HCEC 1CT (cell line): ENCODE measurements around the gene TMLHE.
"Not testable (repeated sequence)": the region's sequence is repeated elsewhere in the genome, so short reads cannot be mapped to it uniquely, and the experiment has no call there.

Experiments used
- DNase-seq: peaks from one replicate; pipeline ENCODE4 v3.0.0-alpha.2; 2017

TMLHE gene

DNA sequence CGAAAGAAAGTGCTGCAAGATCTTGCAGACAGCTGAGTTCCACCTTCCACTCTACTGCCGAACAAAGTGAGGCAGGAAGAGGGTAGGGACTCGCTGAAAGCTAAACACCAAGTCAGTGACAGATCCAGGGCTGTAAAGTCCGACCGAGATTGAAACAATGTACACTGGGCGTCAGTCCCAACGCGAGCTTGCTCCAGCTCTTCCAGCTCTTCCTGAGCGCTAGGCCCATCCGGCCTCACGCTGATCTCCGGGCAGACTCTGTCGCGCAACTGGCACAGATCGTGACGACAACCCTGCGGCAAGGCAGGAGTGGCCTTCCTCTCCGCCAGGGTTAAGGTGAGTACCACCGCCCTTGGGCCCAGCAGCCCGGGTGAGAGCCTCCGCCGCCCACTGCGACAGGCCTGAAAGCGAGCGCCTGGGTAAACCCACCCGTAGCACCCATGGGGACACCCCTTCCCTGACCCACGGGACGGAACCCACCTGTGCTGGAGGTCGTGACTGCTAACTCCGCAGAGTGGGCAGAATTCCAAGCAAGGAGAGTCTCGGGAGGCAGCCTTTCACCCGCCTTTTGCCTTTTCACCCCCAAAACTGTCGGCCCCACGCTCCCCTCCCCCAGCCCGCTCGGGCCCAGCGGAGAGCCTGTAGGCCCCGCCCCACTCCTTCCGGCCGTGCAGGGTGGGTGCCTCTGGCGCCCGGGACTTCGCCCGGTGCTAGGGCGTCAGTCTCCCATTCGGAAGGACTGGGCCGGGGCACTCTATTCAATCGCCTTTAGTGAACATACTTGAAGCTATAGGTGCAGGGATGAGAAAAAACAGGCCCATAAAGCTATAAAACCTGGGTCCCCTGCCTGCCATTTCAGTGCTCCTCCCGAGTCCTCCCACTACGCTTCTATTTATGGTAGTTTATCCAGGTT lies at the start of gene TMLHE, which contains the start of gene SPRY3:
Gene TMLHE (minus strand): TSS at position 641 of the 913 bp plus-strand sequence. CDS start 67,676 bp downstream, outside the sequence.
Gene SPRY3 (plus strand): TSS at position 275 of the 913 bp plus-strand sequence.
- DNase-seq, result peak; percentile 33

GRCh38 chrX:155662282-155662681 lies 49.5 kb upstream of the TMLHE start:
- peak; percentile 2 for DNase-seq

DNA sequence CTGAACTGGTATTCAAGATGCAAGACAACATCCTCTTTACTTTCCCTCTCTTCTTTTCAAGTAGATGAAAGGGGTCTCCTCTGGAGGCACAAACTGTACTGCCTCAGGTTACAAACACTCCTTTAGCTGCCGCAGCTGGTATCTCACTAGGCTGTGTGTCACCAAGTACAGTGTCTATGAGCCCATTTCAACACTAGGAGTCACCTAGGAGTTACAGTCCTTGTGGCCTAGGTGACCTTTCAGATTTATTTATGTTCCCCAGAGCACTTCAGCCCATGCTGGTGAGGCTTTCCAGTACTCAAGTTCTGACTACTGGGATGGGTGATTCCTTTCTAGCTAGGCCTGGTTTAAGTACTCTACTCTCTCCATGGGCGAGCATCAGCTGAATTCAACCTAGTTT lies 32.4 kb upstream of the TMLHE start:
- DNase-seq, result no peak

GRCh38 chrX:155643240-155643639 lies 30.5 kb upstream of the TMLHE start:
- no peak for DNase-seq

- not testable (repeated sequence) for DNase-seq
These were observed 28.6 kb upstream of the TMLHE start for GRCh38 chrX:155641371-155641770.

DNA sequence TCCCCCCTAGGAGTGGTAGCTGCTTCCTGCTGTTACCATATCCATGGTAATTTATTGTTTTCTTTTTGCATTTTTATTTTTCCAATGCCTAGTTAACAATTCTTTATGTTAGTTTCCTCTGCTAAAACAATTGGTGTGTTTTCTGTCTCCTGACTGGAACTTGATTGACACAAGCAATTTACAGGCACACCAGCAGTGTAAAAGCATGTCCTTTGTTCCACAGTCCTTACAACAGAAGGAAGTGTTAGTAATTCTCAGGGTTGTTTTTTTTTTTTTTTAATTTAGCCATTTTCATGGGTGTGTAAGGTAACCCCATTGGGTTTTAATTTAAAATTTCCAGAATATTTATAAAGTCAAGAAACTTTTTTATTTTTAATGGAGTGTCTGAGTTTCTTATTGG lies 25.0 kb upstream of the TMLHE start:
- no peak for DNase-seq

GRCh38 chrX:155635019-155635418 lies 22.3 kb upstream of the TMLHE start:
- DNase-seq, result not testable (repeated sequence)

DNA sequence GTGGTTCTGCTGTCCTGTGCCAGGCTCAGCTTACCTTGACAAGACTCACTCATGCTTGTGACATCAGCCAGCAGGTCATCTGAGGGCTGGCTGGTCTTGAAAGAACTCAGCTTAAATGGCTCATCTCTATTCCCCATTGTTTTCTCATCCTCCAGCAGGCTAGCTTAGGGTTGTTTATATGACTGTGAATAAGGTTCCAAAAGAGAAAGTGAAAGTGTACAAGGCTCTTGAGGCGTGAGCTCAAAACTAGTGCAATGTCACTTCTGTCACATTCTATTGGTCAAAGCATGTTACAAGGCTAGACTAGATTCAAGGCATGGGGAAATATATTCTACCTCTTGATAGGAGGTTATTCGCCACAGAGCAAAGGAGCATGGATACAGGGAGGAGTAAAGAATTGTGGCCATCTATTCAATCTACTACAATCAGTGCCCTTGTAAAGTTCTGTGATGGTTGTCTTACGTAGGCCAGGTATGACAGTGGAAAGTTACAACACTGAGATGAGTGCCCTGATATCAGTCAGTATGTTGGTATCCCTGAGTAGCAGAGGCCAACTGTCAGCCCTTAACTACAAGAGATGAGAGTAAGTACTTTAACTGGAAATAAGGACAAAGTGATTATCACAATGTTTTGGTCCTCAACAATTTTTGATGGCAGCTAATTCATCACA lies 19.8 kb upstream of the TMLHE start:
- DNase-seq, result no peak

DNA sequence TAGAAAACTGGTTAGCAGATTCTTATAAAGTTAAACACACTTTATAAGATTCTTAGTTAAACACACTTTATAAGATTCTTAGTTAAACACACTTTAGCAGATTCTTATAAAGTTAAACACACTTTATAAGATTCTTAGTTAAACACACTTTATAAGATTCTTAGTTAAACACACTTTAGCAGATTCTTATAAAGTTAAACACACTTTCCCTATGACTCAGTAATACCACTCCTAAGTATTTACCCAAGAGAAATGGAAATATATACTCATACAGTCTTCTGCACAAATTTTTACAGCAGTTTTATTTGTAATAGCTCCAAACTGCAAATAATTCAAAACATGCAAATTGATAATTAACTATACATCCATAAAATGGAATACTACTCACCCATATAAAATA lies 7.4 kb upstream of the TMLHE start:
- DNase-seq, result not testable (repeated sequence)

DNA sequence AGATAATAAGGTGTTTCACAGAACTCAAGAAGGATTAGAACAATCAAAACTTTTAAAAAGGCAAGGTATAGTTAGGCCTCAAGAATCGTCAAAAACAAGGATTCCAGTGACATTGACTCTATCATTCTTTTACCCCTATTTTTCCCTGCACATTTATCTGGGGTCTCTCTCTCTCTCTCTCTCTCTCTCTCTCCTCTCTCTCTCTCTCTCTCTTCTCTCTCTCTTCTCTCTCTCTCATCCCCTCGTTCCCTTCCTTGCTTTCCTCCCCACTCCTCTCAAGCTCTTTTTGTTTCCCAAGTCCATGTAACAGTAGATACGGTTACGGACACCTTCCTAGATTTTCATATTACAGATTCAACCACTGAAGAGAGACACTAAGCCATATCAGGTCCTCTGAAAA lies 3.2 kb upstream of the TMLHE start:
- no peak for DNase-seq

DNA sequence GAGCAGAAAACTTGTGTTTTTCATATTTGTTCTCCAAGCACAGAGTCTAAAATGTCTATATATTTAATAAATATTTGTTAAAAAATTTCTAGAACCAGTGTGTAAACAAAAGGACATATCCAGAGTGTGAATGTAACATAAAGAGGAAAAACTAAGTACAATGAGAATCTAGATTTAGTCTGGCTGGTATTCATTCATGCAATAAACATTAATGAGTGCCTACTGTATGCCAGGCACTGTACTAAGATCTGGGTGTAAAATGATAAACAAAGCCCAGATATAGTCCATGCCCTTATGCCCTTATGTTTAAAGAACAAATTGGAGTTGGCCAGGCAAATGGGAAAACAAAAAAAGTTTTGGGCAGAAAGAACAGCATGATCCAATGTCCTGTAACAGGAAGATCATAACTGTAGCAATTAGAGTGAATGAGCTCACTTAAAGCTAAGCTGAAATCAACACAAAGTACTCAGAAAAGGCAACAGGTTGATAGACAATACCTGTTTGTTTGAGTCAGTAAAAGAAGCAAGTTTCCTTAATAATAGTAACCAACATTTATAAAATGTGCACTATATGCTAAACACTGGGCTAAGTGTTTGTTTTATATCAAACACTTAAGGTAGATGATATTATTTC lies 1.3 kb upstream of the TMLHE start:
- DNase-seq, result no peak

DNA sequence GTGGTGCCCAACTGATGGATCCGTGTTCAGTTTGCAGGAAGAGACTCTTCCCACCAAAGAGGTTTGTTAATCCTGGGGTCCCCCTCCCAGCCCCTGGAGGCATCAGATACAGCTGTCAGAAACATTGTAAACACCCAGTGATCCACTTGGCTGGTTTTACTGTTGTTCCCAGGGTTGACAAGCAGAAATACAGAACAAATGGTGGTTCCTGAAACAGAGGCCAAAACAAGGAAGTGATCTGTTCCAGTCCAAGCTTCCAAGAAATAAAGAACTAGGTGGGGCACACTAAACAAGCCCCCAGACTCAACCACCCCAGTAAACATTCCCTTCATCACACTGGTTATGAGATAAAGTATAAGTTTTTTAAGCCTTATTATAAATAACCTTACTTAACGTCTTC lies 1.4 kb downstream of the TMLHE start:
- DNase-seq, result no peak

- DNase-seq, result no peak
These were observed 19.8 kb downstream of the TMLHE start for GRCh38 chrX:155592981-155593380.

DNA sequence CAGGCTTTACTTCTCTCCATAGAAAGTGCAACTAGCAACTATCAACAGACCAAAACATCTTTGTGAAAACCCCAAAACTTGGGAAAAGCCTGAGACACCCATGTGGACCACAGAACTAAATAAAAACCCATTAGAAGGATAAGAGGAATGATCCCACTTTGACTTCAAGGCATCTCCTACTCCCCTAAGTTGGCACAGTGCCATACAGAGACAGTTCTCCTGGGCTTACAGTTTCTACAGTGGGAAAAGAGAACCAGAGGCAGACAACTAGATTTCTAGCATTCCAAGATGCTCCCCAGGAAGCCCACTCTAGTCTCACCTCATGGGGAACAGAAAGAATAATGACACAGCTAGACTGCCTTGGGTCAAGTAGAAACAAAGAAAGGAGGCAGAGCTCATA lies 20.4 kb downstream of the TMLHE start:
- DNase-seq, result no peak

DNA sequence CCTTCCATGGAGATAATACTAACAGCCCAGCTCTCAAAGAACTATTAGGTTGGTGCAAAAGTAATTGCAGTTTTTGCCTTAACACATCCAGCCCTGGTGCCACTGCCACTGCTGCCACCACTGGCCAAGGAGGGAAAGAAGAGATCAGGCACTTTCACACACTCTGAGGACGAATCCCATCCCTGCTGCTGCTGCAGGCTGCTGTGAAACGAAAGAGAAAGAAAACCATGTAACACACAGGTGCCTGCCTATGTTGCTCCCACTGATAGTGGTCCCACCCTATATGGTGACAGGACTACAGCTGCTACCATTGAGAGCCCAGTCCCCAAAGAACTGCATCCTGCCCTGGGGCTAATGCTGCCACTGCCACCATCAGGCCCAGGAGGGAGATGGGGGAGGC lies 35.1 kb downstream of the TMLHE start:
- DNase-seq, result no peak

DNA sequence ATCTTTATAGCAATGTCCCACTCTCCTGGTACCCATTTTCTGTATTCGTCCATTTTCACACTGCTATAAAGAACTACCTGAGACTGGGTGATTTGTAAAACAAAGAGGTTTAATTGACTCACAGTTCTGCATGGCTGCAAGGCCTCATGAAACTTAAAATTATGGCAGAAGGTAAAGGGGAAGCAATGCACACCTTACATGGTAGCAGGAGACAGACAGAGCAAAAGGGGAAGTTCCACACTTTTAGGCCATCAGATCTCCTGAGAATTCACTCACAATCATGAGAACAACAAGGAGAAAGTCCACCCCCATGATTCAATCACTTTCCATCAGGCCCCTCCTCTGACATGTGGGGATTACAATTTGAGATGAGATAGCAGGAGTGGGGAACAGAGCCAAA lies 49.7 kb downstream of the TMLHE start:
- DNase-seq, result no peak

DNA sequence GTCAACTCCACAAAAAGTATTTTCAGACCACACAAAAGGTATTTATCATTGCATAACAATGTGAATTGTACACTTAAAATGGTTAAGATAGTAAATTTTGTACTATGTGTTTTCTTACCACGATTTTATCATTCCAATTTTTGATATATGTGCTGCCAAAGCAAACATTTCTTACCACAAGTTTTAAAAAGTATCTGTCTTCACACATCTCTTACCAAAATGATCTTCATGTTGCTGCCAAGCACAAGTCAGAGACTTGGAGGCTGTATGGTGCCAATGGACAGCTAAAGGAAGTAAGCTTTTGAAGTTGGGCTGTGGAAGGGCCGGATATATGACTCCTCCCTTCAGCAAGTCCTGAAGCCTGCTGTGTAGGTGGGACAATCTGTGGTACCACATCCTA lies 67.9 kb downstream of the TMLHE start:
- no peak for DNase-seq

DNA sequence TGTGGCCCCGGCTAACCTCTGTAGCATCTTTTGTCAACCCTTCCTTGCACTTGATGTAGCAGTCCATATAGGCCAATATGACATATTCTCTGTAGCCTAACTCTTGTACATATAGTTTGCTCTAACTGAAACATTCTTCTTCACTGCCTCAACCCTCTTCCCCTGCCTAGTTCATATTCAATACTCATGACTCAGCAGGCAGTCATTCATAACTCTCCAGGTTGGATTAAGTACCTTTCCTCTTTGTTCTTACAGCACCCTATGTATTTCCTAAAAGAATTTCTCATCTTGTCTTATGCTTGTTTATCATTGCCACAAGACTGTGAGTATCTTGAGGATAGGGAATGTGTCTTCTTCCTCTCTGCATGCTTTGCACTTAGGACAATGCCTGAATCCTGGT lies 76.9 kb downstream of the TMLHE start:
- peak; percentile 1 for DNase-seq

DNA sequence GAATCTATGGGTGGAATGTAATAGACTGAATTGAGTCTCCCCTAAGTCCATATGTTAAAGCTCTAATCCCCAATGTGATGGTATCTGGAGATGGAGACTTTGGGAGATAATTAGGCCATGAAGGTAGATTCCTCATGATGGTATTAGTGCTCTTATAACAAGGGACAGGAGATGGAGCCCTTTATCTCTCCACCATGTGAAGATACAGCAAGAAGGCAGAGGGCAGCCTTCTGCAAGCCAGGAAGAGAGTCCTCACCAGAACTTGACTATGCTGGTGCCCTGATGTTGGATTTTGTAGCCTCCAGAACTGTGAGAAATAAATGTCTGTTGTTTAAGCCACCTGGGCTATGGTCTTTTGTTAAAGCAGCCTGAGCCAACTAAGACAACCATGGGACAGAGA lies 78.0 kb downstream of the TMLHE start:
- no peak for DNase-seq

DNA sequence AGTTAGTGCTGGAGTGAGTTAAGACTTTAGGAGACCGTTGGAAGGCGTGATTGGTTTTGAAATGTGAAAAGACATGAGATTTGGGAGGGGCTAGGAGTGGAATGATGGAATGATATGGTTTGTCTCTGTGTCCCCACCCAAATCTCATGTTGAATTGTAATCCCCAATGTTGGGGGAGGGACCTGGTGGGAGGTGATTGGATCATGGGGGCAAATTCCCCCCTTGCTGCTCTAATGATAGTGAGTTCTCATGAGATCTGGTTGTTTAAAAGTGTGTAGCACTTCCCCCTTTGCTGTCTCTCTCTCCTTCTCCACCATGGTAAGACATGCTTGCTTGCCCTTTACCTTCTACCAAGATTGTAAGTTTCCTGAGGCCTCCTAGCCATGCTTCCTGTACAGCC lies 85.7 kb downstream of the TMLHE start:
- not testable (repeated sequence) for DNase-seq

DNA sequence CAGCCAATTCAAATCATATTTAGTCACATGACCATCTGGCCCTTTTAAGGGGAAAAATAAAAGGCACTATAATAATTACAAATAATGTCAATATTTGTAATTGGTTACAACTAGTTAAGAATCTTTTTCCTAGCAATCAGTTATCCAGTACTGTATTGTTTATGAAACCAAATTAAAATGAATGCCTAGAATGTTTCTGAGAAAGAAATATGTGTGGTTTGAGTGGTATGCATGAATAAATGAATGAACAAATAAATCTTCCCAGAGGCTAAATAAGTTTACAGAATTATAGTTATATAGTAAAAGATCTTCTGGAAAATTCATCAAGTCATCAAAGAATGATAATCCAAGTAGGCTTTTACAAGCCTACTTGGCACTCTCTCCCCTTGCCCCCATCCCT lies 98.5 kb downstream of the TMLHE start:
- DNase-seq, result no peak

GRCh38 chrX:155505296-155505695 lies 107.5 kb downstream of the TMLHE start:
- DNase-seq, result no peak

GRCh38 chrX:155495134-155495533 lies 117.6 kb downstream of the TMLHE start:
- DNase-seq, result not testable (repeated sequence)

DNA sequence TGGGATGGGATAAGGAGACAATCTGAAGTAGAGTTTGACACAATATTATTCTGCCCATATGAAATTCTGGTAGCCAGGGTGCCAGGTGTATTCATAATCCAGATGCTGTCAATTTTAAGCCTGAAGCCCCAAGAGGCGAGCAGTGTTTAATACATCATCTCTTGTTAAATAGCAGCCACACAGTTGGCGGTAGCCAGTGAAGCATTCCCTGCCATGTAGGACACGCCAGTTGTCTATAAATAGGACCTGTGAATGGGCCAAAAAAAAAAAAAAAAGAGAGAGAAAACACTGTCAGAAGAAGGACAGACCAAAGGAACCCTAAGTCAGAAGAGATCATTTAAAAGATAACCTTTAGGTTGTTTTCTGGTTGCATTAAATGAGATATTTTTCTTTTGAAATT lies 121.3 kb downstream of the TMLHE start:
- DNase-seq, result not testable (repeated sequence)
